DMS 273 (cell line): ENCODE measurements around the gene AIF1L.

Experiments
- DNase-seq: peaks from one replicate; lab custom pipeline; 2025; ENCODE audit not compliant: unreplicated experiment; lab: John Stamatoyannopoulos, UW

Gene AIF1L

DNA sequence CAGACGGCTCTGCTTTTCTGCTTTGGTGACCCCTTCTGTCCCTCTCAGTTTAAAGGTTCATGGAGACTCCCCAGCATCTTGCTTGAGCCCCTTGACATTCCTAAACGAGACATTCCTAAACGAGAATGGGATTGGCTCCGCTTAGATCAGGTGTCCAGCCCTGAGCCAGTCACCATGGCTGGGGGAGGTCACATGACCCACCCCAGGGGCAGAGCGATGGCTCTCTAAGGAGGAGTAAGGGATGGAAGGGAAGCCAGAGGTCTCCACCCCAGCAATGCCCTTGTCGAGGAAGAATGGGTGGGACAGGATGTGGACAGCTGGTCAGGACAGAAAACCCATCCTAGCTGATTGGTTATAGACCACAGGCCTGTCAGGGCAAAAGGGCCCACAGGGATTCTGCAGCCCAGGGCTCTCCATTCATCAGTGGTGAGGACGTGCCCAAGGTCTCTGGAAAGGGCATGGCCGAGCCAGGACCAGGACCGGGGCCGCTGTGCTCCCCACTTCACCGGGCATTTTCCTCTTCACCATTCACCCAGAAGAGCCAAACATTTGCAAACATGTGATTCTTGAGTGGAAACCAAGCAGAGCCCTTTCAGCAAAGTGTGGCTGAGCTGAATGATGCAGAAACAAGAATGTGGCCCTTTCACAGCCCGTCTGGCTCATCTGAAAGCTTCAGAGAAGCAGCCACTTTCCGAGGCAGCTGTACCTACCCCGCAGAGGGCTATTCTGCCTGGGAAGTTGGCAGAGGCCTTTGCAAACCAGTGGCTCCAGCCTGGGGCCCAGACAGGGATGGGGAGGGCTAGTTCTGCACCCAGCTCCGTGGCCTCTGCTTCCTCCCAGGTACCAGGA, 19.8 kb upstream of the AIF1L start:
- DNase-seq = no peak

DNA sequence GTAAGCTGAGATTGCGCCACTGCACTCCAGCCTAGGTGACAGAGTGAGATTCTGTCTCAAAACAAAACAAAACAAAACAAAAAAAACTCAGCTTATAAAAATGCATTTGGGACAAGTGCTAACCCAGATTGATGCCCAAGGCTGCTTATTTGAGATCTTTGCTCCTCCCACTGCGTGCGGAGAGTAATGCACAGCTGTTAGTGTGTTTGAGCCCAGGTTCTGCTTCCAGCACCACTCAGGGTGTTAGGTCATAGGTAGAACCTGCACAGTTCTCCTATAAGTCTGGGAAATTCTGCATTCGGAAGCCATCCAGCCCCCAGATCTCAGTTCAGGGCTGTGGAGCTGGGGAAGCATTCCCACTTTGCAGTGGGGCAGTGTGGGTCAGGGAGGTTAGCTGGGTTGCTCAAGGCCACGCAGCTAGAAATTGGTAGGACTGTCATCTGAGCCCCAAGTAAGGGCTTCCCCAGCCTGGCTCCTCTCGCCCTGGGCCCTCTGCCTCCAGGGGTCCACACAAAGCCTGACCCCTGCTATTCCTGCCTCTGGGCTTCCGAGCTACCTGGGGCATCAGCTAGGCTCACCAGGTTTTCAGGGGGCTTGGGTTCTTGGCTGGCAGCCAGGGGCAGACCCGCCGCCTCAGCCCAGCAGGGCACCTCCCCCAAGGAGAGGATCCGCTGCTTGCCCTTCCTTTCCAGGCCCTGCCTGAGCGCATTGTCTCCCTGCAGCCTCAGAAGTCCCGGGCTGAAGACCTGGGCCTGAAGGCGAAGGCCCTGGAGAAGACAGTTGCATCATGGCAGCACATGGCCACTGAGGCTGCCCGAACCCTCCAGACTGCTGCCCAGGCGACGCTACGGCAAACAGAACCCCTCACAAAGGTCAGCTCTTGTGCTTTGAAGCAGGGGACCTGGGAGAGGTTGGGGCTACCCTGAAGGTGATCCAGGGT, 17.6 kb upstream of the AIF1L start:
- DNase-seq = no peak

DNA sequence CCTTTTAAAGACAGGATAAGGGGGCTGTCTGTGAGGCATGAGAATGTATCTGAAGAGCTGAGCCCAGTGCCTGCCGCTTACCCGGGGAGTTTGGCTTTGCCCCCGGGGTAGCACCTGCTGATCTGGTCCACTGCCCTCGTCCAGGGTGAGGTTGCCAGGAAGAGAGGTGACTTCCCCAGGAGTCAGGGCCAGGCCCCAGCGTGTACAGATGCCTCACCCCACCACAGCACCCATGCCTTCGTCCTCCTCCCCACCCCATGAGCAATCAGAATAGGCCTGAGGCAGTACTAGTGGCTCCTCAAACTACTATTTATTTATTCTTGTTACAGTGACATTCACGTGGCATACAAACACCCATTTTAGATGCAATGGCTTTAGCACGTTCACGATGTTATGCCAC, 15.7 kb upstream of the AIF1L start:
- DNase-seq = no peak

DNA sequence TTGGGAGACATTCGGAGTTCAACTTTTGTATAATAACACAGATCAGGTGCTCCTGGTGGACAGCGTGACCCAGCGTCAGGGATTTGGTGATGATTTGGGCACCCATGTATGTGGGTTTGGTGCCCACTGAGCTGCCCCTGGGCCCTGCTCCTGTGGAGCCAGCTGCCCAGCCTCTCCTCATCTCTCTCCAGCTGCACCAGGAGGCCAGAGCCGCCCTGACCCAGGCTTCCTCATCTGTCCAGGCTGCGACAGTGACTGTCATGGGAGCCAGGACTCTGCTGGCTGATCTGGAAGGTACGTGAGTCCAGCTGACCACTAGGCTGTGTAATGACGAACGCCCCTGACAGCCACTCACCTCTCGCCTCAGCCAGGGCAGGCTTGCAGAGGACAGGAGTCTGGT, 14.5 kb upstream of the AIF1L start:
- no peak for DNase-seq

DNA sequence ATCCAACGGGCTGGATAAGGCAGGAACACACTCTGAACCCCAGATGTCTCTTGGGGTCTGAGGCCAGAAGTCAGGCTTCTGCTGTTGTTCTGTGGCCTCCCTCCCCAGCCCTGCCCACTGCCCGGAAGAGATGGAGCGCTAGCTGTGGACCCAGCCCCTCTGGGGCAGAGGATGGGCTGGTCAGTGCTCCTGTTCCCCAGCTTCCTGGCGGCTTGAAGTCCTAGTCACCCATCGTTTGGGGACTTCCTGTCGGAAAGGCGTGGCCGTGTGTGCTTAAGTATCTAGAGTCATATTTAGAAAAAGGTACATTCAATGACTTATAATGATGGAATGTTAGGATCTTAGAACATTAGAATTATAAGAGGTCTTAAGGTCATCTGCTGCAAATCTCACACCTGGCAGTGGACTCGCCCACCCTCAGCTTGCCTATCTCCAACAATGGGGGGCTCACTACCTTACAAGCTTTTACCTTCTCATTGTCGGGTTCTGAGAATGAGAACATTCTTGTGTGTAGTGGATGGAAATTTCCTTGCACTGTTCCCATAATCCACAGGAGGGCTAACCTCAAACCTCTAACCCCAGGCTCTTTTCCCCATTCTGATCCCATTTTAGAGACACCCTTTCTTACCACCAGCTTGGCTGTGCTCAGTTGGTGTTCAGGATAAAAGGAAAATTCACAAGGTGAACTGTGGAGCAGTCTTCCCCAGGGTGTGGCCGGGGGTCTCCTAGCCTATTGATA, 13.4 kb upstream of the AIF1L start:
- DNase-seq = no peak

DNA sequence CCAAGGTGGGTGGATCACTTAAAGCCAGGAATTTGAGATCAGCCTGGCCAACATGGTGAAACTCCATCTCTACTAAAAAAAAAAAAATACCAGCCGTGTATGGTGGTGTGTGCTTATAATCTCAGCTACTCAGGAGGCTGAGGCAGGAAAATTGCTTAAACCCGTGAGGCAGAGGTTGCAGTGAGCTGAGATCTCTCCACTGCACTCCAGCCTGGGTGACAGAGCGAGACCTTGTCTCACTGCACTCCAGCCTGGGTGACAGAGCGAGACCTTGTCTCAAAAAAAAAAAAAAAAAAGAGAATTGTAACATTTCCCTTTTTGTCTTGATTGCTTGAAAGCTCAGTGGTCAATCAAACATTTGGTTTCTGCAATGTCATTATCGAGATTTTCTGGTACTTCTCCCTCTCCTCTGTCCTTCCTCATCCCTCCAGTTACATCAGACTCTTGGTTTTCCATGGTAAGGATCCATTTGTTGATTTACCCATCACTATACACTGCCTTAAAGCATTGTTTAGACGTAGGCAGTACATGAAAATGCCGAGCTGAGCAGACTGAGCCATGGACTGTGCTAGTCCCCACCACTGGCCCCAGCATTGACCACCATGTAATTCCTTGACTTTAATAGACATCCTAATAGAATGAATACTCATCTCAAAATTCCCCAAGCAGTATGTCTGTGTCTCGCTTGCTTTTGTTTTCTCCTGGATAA, 11.5 kb upstream of the AIF1L start:
- DNase-seq = no peak

DNA sequence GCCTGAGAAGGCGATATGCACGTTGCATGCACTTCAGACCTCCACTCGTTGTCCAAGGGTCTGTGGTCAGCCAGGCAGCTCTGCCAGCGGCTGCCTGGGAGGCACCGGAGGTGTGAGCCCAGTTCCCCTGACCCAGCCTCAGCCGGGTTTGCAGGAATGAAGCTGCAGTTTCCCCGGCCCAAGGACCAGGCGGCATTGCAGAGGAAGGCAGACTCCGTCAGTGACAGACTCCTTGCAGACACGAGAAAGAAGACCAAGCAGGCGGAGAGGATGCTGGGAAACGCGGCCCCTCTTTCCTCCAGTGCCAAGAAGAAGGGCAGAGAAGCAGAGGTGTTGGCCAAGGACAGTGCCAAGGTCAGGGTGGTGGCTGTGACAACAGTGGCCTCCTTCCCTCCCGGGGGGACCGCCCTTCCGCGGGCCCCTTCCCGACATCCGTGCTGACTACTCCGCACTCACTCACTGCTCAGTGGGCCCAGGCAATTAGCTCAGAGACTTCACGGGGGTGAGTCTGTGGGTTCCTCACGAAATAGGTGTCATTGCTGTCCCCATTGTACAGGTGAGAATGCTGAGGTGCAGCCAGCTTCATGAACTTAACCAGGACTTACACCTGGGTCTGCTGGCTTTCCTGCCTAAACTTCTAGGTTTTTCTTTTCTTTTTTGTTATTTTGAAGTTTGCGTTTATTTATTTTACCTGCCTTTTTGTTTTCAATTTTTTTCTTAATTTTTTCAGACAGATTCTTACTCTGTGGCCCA, 10.8 kb upstream of the AIF1L start:
- DNase-seq = no peak

DNA sequence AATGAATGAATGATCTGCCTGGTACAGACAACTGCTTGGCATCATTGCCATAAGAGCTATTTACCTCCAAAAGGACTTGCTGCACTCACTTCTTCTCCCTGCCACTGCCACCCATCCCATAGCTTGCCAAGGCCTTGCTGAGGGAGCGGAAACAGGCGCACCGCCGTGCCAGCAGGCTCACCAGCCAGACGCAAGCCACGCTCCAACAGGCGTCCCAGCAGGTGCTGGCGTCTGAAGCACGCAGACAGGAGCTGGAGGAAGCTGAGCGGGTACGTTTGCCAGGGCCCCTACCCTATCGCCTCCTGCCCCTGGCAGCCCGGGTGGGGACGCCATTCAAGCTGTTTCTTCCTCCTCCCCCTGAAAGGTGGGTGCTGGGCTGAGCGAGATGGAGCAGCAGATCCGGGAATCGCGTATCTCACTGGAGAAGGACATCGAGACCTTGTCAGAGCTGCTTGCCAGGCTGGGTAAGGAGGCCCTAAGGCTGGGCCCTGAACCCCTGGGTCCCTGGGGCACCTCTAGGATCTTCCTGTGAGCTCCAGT, 8.9 kb upstream of the AIF1L start:
- DNase-seq = no peak

DNA sequence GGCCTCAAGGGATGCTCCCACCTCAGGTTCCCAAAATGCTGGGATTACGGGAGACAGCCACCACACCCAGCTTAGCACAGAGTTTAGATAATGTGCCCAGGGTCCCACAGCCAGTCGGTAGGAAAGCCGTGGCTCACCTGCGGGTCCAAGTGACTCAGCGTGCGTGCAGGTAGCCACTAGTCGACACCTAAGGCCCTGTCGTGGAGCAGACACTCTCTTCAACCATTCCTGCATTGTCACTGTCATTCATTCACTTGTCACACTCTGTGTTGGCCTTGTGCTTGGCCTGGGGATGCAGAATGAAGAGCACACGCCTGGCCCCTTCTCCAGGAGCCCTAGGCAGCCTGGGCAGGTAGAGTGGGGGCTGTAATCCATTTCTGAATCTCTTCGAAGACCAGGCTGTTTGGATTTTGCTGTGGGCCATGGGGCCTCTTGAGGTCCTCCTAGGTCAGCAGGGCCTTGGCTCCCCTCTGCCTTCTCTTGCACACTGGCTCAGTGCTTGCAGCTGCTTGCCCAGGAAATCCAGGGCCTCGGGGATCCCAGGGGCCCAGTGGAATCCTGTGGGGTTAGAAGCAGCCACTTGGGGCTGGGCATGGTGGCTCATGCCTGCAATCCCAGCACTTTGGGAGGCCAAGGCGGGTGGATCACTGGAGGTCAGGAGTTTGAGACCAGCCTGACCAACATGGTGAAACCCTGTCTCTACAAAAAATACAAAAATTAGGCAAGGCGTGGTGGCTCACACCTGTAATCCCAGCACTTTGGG, 6.1 kb upstream of the AIF1L start:
- DNase-seq = no peak

DNA sequence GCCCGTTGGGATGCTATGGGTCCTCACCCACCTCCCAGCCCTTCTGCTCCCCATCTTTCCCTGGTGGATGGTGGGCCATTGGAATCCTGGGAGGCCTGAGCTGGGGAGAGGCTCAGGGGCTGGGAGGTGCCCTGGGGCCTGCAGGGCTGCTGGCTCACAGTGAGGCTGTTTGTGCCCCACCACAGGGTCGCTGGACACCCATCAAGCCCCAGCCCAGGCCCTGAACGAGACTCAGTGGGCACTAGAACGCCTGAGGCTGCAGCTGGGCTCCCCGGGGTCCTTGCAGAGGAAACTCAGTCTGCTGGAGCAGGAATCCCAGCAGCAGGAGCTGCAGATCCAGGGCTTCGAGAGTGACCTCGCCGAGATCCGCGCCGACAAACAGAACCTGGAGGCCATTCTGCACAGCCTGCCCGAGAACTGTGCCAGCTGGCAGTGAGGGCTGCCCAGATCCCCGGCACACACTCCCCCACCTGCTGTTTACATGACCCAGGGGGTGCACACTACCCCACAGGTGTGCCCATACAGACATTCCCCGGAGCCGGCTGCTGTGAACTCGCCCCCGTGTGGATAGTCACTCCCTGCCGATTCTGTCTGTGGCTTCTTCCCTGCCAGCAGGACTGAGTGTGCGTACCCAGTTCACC, 4.9 kb upstream of the AIF1L start:
- no peak for DNase-seq

DNA sequence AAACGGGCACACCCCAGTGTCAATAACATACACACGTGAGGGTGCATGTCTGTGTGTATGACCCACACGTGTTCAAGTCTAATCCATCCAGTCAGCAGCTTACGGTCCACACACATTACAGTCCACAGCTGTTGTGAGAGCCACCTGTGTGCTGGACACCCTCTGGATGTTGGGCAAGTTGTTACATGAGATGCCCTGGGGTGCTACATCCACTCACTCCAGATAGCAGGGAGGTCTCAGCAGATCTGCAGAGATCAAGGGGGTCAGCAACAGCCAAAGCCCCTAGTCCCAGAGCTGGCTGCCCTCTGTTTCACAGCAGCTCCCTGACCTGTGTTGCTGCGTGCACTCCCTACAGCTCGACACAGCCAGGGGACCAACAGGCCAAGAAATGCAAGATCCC, 4.3 kb upstream of the AIF1L start:
- no peak for DNase-seq

DNA sequence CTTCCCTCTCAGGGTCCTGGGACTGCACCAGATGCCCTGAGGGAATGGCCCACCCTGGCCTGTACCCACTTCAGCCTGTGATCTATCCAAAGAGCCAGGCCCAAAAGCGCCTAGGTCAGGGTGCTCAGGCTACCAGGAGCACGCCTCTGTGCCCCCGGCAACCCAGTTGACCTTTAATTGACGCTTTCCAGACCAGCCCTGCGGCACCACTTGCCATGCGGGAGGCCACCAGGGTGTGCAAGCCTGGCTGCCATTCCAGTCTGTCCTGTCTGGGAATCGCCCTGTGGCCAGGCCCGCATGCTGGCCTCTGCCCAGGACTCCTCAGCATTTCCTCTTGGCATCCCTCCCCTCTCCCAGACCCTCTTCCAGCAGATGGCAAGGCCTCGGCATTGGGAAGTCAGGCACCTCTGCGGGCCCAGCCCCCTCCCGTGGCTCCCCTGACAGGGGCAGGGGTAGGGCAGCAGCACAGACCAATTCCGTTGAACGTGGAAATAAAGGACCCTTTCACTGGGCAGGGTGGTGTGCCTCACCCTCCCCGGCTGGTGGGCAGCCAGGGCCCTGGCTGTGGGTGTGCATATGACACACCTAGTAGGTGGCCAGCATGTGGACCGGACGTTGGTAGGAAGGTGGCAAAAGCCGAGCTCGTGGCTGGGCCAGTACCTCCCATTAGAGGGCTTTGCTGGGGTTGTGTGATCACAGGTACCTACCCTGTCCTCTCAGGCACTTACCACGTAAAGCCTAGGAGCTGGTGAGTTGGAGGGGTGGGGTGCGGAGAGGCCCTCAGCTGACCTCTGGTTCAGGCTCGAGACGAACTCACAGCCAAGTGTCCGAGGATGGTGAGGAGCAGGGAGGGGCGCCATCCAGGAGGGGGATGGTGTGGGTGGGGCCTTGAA, 3.5 kb upstream of the AIF1L start:
- no peak for DNase-seq

DNA sequence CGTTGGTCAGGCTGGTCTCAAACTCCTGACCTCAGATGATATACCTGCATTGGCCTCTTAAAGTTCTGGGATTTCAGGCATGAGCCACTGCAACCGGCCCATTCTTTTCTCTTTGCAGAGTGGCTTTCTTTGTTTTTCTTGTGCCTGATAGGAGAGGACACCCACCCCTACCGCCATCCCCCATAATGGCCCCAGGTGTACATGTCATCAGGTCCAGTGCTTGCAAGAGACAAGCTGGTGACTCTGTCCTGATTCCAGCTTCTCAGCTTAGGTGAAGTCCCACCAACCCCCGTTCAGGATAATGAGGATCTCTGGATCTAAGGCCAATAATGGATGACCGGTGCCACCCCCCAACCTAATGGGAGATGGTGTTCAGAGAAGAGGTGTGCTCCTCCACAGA, 2.3 kb upstream of the AIF1L start:
- no peak for DNase-seq

DNA sequence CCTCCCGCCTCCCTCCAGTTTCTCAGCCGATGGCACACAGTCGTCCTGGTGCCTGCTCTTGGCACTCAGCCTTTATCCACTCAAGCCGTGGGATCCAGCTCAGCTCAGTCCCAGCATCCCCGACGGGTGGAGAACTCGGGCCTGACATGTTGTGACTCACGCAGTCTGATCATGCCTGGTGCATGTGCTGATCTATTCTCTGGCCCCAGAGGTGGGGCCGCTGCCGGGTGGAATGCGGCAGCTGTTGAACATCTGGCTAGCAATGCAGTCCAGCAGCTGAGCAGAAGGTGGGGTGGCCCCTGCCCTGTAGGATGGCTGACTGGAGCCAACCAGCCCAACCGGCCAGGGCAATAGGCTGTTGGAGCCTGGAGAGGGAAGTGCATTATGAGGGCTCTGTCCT, 1.7 kb upstream of the AIF1L start:
- DNase-seq = peak; percentile 25

DNA sequence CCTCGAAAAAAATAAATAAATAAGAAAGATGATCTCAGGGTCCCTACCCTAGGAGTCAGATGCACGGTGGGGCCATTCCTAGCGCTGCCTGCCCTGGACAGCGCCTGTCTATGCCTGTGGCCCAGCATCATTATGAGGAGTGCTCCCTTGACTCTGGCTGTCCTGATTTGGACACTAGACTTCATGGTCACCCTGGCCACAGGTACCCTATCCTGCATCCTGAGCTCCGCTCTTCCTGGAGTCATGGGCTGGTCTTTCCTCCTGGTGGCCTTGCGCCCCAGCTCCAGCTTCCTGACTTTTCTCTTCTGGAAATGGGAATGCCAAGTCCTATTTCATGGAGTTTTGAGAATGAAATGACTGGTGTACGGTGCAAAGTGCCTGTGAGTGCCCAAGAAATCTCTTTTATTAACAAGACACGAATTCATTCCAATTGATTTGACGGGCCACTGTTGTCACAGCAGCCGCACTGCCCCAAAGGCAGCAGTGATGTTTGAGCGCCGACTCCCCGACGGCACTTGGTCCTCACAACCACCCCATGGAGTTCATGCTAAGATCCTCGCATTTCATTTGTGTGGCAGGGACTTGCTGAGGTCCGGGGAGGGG, 564 bp upstream of the AIF1L start:
- DNase-seq = no peak

DNA sequence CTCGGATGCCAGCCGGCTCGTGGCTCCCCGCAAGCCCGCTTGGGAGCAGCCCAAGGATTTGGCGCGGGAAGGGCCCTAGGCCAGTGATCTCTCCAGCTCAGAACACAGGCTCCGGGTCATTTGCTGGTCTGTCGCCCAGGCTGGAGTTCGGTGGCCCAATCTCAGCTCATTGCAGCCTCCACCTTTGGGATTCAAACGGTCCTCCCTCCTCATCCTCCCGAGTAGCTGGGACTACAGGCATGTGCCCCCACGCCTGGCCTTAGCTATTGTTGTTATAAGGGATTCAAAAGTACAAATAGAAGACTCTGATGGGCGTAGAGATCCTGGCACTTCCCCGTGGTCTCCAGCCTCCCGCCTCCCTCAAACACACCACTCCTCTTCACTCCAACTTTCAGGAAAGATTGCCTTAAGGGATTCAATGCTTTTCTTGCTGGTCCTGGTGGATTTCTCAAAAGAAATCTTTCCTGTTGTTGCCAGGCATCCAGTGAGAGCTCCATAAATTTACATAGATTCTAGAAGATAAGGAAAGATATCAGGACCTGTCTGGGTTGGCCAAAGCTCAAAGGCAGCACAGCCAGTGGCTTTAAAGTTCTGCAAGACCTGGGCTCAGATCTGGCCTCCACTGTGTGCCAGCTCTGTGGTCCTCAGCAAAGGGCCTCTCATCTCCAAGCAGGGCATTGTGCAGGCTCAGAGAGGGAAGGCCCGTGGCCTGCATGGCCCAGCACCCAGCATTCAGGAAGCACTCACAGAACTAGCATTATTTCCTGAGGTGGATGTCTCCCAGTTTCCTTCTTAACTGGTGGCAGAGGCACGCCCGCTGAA, 1.0 kb downstream of the AIF1L start:
- no peak for DNase-seq

DNA sequence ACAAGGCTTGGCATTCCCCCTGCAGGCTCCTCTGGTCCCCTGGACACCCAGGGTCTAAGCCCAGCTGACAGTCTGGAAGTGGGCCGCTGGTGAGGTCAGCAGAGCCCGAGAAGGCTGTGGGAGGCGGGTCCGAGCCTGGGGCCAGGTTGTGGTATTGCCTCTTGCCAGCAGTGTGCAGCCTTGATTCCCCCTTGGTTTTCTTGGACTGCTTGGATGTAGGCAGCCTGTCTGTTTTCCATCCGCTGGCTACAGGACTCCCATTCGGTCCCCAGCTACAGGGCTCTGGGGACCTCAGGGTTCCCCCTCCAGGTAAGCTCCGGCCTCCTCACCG, 1.6 kb downstream of the AIF1L start:
- DNase-seq = no peak
